HepG2 (cell line): ENCODE data around the gene CALD1. TPM values are rescaled to one million over a fixed set of nuclear protein-coding genes. Genes with fewer than 3 reads are reported as not detected.
A peak's percentile ranks its signal among the peaks of the same experiment; 100 is the strongest.

ENCODE experiments used
- CEBPG ChIP-seq: IDR thresholded peaks from 2 replicates; pipeline ENCODE4 v1.6.1; 2016
- HINFP ChIP-seq: sonication (generic); formaldehyde crosslinking; IDR thresholded peaks from 2 replicates; pipeline ENCODE4 v1.4.0; 2020; ENCODE audit warnings: low read depth, mild to moderate bottlenecking, missing genetic modification reagents
- HNF4G ChIP-seq, 2 experiments: sonication (generic) in 1 of 2; formaldehyde crosslinking in 1 of 2; IDR thresholded peaks; 2 replicates each; pipeline versions ENCODE4 v1.4.0 to v1.6.1; 2011 to 2020; ENCODE audit warnings: borderline replicate concordance in 2 of 2, low read depth in 2 of 2, mild to moderate bottlenecking in 2 of 2, low read length in 1 of 2, missing genetic modification reagents in 1 of 2, moderate library complexity in 1 of 2
- HOXA3 ChIP-seq: sonication (generic); formaldehyde crosslinking; IDR thresholded peaks from 2 replicates; pipeline ENCODE4 v1.5.0; 2020; ENCODE audit warnings: missing genetic modification reagents
- NCOA2 ChIP-seq: sonication (generic); formaldehyde crosslinking; IDR thresholded peaks from 2 replicates; pipeline ENCODE4 v1.8.0; 2022; ENCODE audit warnings: inconsistent platforms
- PLRG1 ChIP-seq: fragments of 450-650 bp; conservative IDR thresholded peaks from 2 replicates; pipeline ENCODE4 v1.6.1; 2016
- SOX13 ChIP-seq, 3 experiments: fragments of 450-650 bp in 1 of 3; sonication (generic) in 1 of 3; formaldehyde crosslinking in 1 of 3; IDR thresholded peaks in 2 of 3; conservative IDR thresholded peaks in 1 of 3; 2 replicates each; pipeline versions ENCODE4 v1.5.0 to v1.6.1; 2016 to 2020; ENCODE audit warnings: antibody characterized with exemption in 1 of 3, mild to moderate bottlenecking in 1 of 3, missing compliant biosample characterization in 1 of 3, missing genetic modification reagents in 1 of 3, moderate library complexity in 1 of 3
- TFAP4 ChIP-seq: sonication (generic); IDR thresholded peaks from 2 replicates; pipeline ENCODE4 v1.6.1; 2016; ENCODE audit warnings: low read depth, borderline replicate concordance
- ZNF335 ChIP-seq: sonication (generic); formaldehyde crosslinking; IDR thresholded peaks from 2 replicates; pipeline ENCODE4 v1.4.0; 2020; ENCODE audit warnings: missing genetic modification reagents
- ZNF574 ChIP-seq: sonication (generic); formaldehyde crosslinking; IDR thresholded peaks from 2 replicates; pipeline ENCODE4 v1.4.0; 2020; ENCODE audit warnings: missing genetic modification reagents
- ZNF737 ChIP-seq: sonication (generic); formaldehyde crosslinking; IDR thresholded peaks from 2 replicates; pipeline ENCODE4 v1.5.0; 2020; ENCODE audit warnings: missing genetic modification reagents, mild to moderate bottlenecking, borderline replicate concordance
- polyA plus RNA-seq, 8 experiments: library from polyadenylated mRNA; depleted of rRNA in 3 of 8; stranded (reverse) in 7 of 8; unstranded in 1 of 8; fragments of >200 nt; fragmentation: Illumina TruSeq in 4 of 8; extraction: Trizol in 4 of 8; gene quantifications; 2 replicates each; pipeline versions ENCODE4 v1.2.1 to v1.2.3, GENCODE V29; 2011 to 2016; ENCODE audit warnings: low read depth in 4 of 8, missing spikeins in 1 of 8, mixed read lengths in 1 of 8; ENCODE audit not compliant: insufficient read depth in 1 of 8
- total RNA-seq, 5 experiments: library from RNA; depleted of rRNA; stranded (reverse); fragments of >200 nt; fragmentation: Illumina TruSeq; extraction: Trizol; gene quantifications; 2 replicates each; pipeline ENCODE4 v1.2.3, GENCODE V29; 2016; ENCODE audit warnings: low read depth in 1 of 5
- TF ChIP-seq, protein P1 (sequence below): sonication (generic); formaldehyde crosslinking; IDR thresholded peaks from 2 replicates; pipeline ENCODE4 v1.4.0; 2020; ENCODE audit warnings: missing genetic modification reagents
- TF ChIP-seq, protein P2 (sequence below): IDR thresholded peaks from 2 replicates; pipeline ENCODE4 v1.6.1; 2012; ENCODE audit warnings: inconsistent platforms
- TF ChIP-seq, protein P3 (sequence below): sonication (generic); formaldehyde crosslinking; IDR thresholded peaks from 2 replicates; pipeline ENCODE4 v1.8.0; 2022; ENCODE audit warnings: missing genetic modification reagents, mild to moderate bottlenecking, inconsistent platforms, borderline replicate concordance
- TF ChIP-seq, protein P4 (sequence below): sonication (generic); formaldehyde crosslinking; IDR thresholded peaks from 2 replicates; pipeline ENCODE4 v1.5.0; 2020; ENCODE audit warnings: missing genetic modification reagents

CALD1 gene
- total and polyA plus RNA-seq, 2 of the 13 experiments (the other 11 are each of a cell fraction or from before 2014, with no cell fraction given): 53.0 to 112 TPM

GRCh38 chr7:134892963-134893362 is 113.5 kb downstream of the CALD1 start (continued):
- TF ChIP-seq HINFP (CRISPR knock-in tag): no peak
- TF ChIP-seq NCOA2 (CRISPR knock-in tag): peak; percentile 15; the same call in 1 of the 2 replicates
- TF ChIP-seq HOXA3 (CRISPR knock-in tag): 0 out of 2 replicates have a peak, but pooled peaks have one; percentile 17
- no peak for TF ChIP-seq SOX13 (IDR thresholded peaks at IDR 0.05)
- TF ChIP-seq SOX13 (CRISPR knock-in tag; conservative IDR thresholded peaks at IDR 0.05 in 1 of 2, IDR thresholded peaks at IDR 0.05 in 1 of 2): peak in 1 of 2 experiments; percentile 43; a peak in 1 of 4 replicates
- TF ChIP-seq ZNF574 (CRISPR knock-in tag): peak; percentile 37; the same call in 1 of the 2 replicates
- no peak for TF ChIP-seq ZNF737 (CRISPR knock-in tag)
- TF ChIP-seq ZNF335 (CRISPR knock-in tag): no peak
- TF ChIP-seq TFAP4: peak; percentile 38; the same call in 1 of the 2 replicates
- TF ChIP-seq, protein P1, sequence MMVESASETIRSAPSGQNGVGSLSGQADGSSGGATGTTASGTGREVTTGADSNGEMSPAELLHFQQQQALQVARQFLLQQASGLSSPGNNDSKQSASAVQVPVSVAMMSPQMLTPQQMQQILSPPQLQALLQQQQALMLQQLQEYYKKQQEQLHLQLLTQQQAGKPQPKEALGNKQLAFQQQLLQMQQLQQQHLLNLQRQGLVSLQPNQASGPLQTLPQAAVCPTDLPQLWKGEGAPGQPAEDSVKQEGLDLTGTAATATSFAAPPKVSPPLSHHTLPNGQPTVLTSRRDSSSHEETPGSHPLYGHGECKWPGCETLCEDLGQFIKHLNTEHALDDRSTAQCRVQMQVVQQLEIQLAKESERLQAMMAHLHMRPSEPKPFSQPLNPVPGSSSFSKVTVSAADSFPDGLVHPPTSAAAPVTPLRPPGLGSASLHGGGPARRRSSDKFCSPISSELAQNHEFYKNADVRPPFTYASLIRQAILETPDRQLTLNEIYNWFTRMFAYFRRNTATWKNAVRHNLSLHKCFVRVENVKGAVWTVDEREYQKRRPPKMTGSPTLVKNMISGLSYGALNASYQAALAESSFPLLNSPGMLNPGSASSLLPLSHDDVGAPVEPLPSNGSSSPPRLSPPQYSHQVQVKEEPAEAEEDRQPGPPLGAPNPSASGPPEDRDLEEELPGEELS (CRISPR knock-in tag): peak; percentile 65; the same call in 1 of the 2 replicates
- TF ChIP-seq, protein P2, sequence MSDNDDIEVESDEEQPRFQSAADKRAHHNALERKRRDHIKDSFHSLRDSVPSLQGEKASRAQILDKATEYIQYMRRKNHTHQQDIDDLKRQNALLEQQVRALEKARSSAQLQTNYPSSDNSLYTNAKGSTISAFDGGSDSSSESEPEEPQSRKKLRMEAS: peak; percentile 52; the same call in 1 of the 2 replicates
- TF ChIP-seq CEBPG (CRISPR knock-in tag): peak; percentile 61
- TF ChIP-seq, protein P3, sequence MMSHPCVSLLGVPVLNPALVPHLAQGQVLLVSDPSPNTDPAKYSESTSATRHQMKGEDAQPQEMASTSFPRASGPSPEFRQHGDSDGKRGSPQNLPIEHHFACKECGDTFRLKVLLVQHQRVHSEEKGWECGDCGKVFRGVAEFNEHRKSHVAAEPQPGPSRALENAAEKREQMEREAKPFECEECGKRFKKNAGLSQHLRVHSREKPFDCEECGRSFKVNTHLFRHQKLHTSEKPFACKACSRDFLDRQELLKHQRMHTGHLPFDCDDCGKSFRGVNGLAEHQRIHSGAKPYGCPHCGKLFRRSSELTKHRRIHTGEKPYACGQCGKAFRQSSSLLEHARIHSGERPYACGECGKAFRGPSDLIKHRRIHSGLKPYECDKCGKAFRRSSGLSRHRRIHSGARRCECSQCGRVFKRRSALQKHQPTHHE (CRISPR knock-in tag): 0 out of 2 replicates have a peak, but pooled peaks have one; percentile 23
- 0 out of 2 replicates have a peak, but pooled peaks have one; percentile 12 for TF ChIP-seq HNF4G (IDR thresholded peaks at IDR 0.05; ENCODE audit: borderline replicate concordance, low read depth, low read length)
- 0 out of 2 replicates have a peak, but pooled peaks have one; percentile 32 for TF ChIP-seq HNF4G (CRISPR knock-in tag; IDR thresholded peaks at IDR 0.05; ENCODE audit: borderline replicate concordance, low read depth)
- no peak for TF ChIP-seq PLRG1
- TF ChIP-seq, protein P4, sequence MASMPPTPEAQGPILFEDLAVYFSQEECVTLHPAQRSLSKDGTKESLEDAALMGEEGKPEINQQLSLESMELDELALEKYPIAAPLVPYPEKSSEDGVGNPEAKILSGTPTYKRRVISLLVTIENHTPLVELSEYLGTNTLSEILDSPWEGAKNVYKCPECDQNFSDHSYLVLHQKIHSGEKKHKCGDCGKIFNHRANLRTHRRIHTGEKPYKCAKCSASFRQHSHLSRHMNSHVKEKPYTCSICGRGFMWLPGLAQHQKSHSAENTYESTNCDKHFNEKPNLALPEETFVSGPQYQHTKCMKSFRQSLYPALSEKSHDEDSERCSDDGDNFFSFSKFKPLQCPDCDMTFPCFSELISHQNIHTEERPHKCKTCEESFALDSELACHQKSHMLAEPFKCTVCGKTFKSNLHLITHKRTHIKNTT (CRISPR knock-in tag): no peak
